Naive thymus-derived CD8-positive, alpha-beta T cell (primary cell): ENCODE measurements around the gene UGT1A5. TPM values are rescaled to one million over a fixed set of nuclear protein-coding genes. Genes with fewer than 3 reads are reported as not detected.
"Not testable (repeated sequence)": the region's sequence is repeated elsewhere in the genome, so short reads cannot be mapped to it uniquely, and the experiment has no call there.

ENCODE experiments used
- ATAC-seq, 2 donors: fragments of 150-1000 bp; cut with Tn5 transposase in 1 of 2; sonication (Bioruptor Pico), chemical (Tn5 transposase) in 1 of 2; 1 replicate in 1 of 2; 2 replicates in 1 of 2; pipeline ENCODE4 v1.10.0; 2021; ENCODE audit warnings: mild to moderate bottlenecking in 2 of 2, moderate library complexity in 2 of 2
- POLR2A ChIA-PET: fragments of 350-600 bp; sonication (Branson Sonifier 250); formaldehyde crosslinking; loops from one replicate; lab custom pipeline; 2021; ENCODE audit warnings: antibody characterized with exemption; lab: Charles Lee
- DNase-seq, 10 donors: peaks; one replicate each; pipeline versions ENCODE4 v3.0.0 to v3.0.0-alpha.2; 2020 to 2022
- H3K27ac Mint-ChIP-seq, 10 donors: one replicate each; pipeline ENCODE4 v1.8.0; 2020 to 2022; ENCODE audit warnings: mild to moderate bottlenecking in 10 of 10, mixed read lengths in 10 of 10, moderate library complexity in 4 of 10, inconsistent platforms in 1 of 10
- H3K27me3 Mint-ChIP-seq, 5 donors: one replicate each; pipeline ENCODE4 v1.8.0; 2021 to 2022; ENCODE audit warnings: mixed read lengths in 5 of 5
- H3K36me3 Mint-ChIP-seq, 3 donors: one replicate each; pipeline ENCODE4 v1.8.0; 2020 to 2022; ENCODE audit warnings: mixed read lengths in 3 of 3, mild to moderate bottlenecking in 2 of 3, inconsistent platforms in 1 of 3
- H3K4me1 Mint-ChIP-seq, 4 donors: one replicate each; pipeline ENCODE4 v1.8.0; 2021 to 2022; ENCODE audit warnings: mixed read lengths in 4 of 4
- H3K4me3 Mint-ChIP-seq, 10 donors: one replicate each; pipeline ENCODE4 v1.8.0; 2020 to 2022; ENCODE audit warnings: mild to moderate bottlenecking in 10 of 10, mixed read lengths in 10 of 10, moderate library complexity in 6 of 10, inconsistent platforms in 1 of 10
- H3K9me3 Mint-ChIP-seq, 9 donors: one replicate each; pipeline ENCODE4 v1.8.0; 2020 to 2022; ENCODE audit warnings: mixed read lengths in 9 of 9, mild to moderate bottlenecking in 3 of 9, inconsistent platforms in 1 of 9, moderate library complexity in 1 of 9
- polyA plus RNA-seq, 3 donors: library from polyadenylated mRNA; unstranded; fragments of 300-500 nt; fragmentation: Illumina TruSeq; gene quantifications; one replicate each; pipeline ENCODE4 v1.2.3, GENCODE V29; 2021
- total RNA-seq, 8 experiments: library from RNA in 2 of 8; stranded (reverse) in 2 of 8; gene quantifications; one replicate each; pipeline ENCODE4 v1.2.3 and lab custom pipeline; 2021 to 2026

The UGT1A5 gene
- total and polyA plus RNA-seq, 5 experiments from 2014 or later: not detected

GRCh38 chr2:233736868-233737653 lies 24.4 kb downstream of the UGT1A5 start:
- H3K4me3 Mint-ChIP-seq, DNase-seq, H3K27ac Mint-ChIP-seq, POLR2A ChIA-PET, ATAC-seq, H3K36me3 Mint-ChIP-seq, H3K9me3 Mint-ChIP-seq, H3K4me1 Mint-ChIP-seq: not testable (repeated sequence)
- peaks cover 17 to 63% (median 30%) of the 10 kb centered on the region in 5 donors for H3K27me3 Mint-ChIP-seq

GRCh38 chr2:233740870-233741269 lies 28.2 kb downstream of the UGT1A5 start:
- Mint-ChIP-seq H3K4me1 (no peaks in the 10 kb centered on the region), H3K36me3 (no peaks in the 10 kb centered on the region), H3K27me3 (peaks cover 10 to 47% (median 22%) of the 10 kb centered on the region in 5 donors), H3K27ac (no peak overlapping the region), H3K4me3 (no peak overlapping the region), H3K9me3 (peaks cover 0 to 3% (median 0%) of the 10 kb centered on the region in 9 donors)
- DNase-seq (no peak), ATAC-seq (no peak)
- POLR2A ChIA-PET: no interaction called here

GRCh38 chr2:233743464-233744259 lies 31.0 kb downstream of the UGT1A5 start:
- peaks cover 4 to 45% (median 18%) of the 10 kb centered on the region in 5 donors for H3K27me3 Mint-ChIP-seq
- H3K4me3 Mint-ChIP-seq: no peak overlapping the region
- no peaks in the 10 kb centered on the region for H3K4me1 Mint-ChIP-seq
- H3K27ac Mint-ChIP-seq: no peak overlapping the region
- ATAC-seq (no peak), DNase-seq (no peak)
- H3K36me3 Mint-ChIP-seq: no peaks in the 10 kb centered on the region
- H3K9me3 Mint-ChIP-seq: no peaks in the 10 kb centered on the region
- POLR2A ChIA-PET: no interaction called here

GRCh38 chr2:233745073-233745755 lies 32.5 kb downstream of the UGT1A5 start:
- Mint-ChIP-seq H3K27ac (no peak overlapping the region), H3K4me1 (no peaks in the 10 kb centered on the region), H3K27me3 (peaks cover 4 to 34% (median 18%) of the 10 kb centered on the region in 5 donors), H3K9me3 (peaks cover 0 to 6% (median 3%) of the 10 kb centered on the region in 9 donors), H3K36me3 (peaks cover 0 to 5% (median 0%) of the 10 kb centered on the region in 3 donors), H3K4me3 (no peak overlapping the region)
- DNase-seq (no peak), ATAC-seq (no peak)
- POLR2A ChIA-PET: no interaction called here

GRCh38 chr2:233745838-233746237 lies 33.1 kb downstream of the UGT1A5 start:
- H3K4me1 Mint-ChIP-seq, H3K36me3 Mint-ChIP-seq, H3K4me3 Mint-ChIP-seq, ATAC-seq, DNase-seq, H3K27ac Mint-ChIP-seq, H3K9me3 Mint-ChIP-seq, POLR2A ChIA-PET: not testable (repeated sequence)
- H3K27me3 Mint-ChIP-seq: peaks cover 4 to 30% (median 18%) of the 10 kb centered on the region in 5 donors

- ATAC-seq (no peak), DNase-seq (no peak)
- POLR2A ChIA-PET: no interaction called here
- no peak overlapping the region for H3K4me3 Mint-ChIP-seq
- peaks cover 8 to 30% (median 18%) of the 10 kb centered on the region in 5 donors for H3K27me3 Mint-ChIP-seq
- H3K36me3 Mint-ChIP-seq: peaks cover 0 to 14% (median 0%) of the 10 kb centered on the region in 3 donors
- no peak overlapping the region for H3K27ac Mint-ChIP-seq
- peaks cover 0 to 18% (median 13%) of the 10 kb centered on the region in 9 donors for H3K9me3 Mint-ChIP-seq
- no peaks in the 10 kb centered on the region for H3K4me1 Mint-ChIP-seq
These were observed 34.0 kb downstream of the UGT1A5 start for GRCh38 chr2:233746475-233747282.

- Mint-ChIP-seq H3K4me1 (no peaks in the 10 kb centered on the region), H3K36me3 (peaks cover 0 to 15% (median 0%) of the 10 kb centered on the region in 3 donors), H3K9me3 (peaks cover 0 to 22% (median 13%) of the 10 kb centered on the region in 9 donors), H3K27ac (no peak overlapping the region), H3K4me3 (no peak overlapping the region), H3K27me3 (peaks cover 8 to 31% (median 19%) of the 10 kb centered on the region in 5 donors)
- POLR2A ChIA-PET: no interaction called here
- DNase-seq: no peak
- no peak for ATAC-seq
These were observed 34.5 kb downstream of the UGT1A5 start for GRCh38 chr2:233747283-233747544.

- DNase-seq, H3K4me3 Mint-ChIP-seq, H3K27ac Mint-ChIP-seq, POLR2A ChIA-PET, H3K4me1 Mint-ChIP-seq, ATAC-seq: not testable (repeated sequence)
- peaks cover 10 to 27% (median 23%) of the 10 kb centered on the region in 5 donors for H3K27me3 Mint-ChIP-seq
- peaks cover 0 to 15% (median 0%) of the 10 kb centered on the region in 3 donors for H3K36me3 Mint-ChIP-seq
- peaks cover 0 to 26% (median 15%) of the 10 kb centered on the region in 9 donors for H3K9me3 Mint-ChIP-seq
These were observed 38.0 kb downstream of the UGT1A5 start for GRCh38 chr2:233750689-233751088.

- H3K27ac Mint-ChIP-seq: peak overlapping the region in 1 of 10 donors; percentile 53
- H3K36me3 Mint-ChIP-seq: peaks cover 0 to 15% (median 0%) of the 10 kb centered on the region in 3 donors
- H3K27me3 Mint-ChIP-seq: peaks cover 10 to 25% (median 19%) of the 10 kb centered on the region in 5 donors
- H3K4me1 Mint-ChIP-seq, ATAC-seq, DNase-seq, POLR2A ChIA-PET, H3K4me3 Mint-ChIP-seq: not testable (repeated sequence)
- H3K9me3 Mint-ChIP-seq: peaks cover 0 to 26% (median 15%) of the 10 kb centered on the region in 9 donors
These were observed 38.7 kb downstream of the UGT1A5 start for GRCh38 chr2:233751212-233752009.

- POLR2A ChIA-PET: no interaction called here
- peaks cover 0 to 11% (median 9%) of the 10 kb centered on the region in 5 donors for H3K27me3 Mint-ChIP-seq
- DNase-seq (no peak), ATAC-seq (no peak)
- H3K4me3 Mint-ChIP-seq: no peak overlapping the region
- H3K27ac Mint-ChIP-seq: no peak overlapping the region
- peaks cover 0 to 2% (median 0%) of the 10 kb centered on the region in 4 donors for H3K4me1 Mint-ChIP-seq
- peaks cover 0 to 12% (median 0%) of the 10 kb centered on the region in 3 donors for H3K36me3 Mint-ChIP-seq
- peaks cover 0 to 22% (median 11%) of the 10 kb centered on the region in 9 donors for H3K9me3 Mint-ChIP-seq
These were observed 42.3 kb downstream of the UGT1A5 start for GRCh38 chr2:233754872-233755611.
